CD8-positive, alpha-beta memory T cell (primary cell): ENCODE measurements around the gene OSBPL10. TPM values are rescaled to one million over a fixed set of nuclear protein-coding genes. Genes with fewer than 3 reads are reported as not detected.

Experiments used
- CTCF ChIA-PET: fragments of 350-600 bp; sonication (Branson Sonifier 250); formaldehyde crosslinking; loops from one replicate; lab custom pipeline; 2021; ENCODE audit warnings: antibody characterized with exemption; lab: Charles Lee
- POLR2A ChIA-PET: fragments of 350-600 bp; sonication (Branson Sonifier 250); formaldehyde crosslinking; loops from one replicate; lab custom pipeline; 2021; ENCODE audit warnings: antibody characterized with exemption; lab: Charles Lee
- DNase-seq, 5 donors: peaks; one replicate each; pipeline versions ENCODE4 v3.0.0 to v3.0.0-alpha.2; 2020 to 2022; ENCODE audit warnings: mixed read lengths in 1 of 5
- H3K27ac ChIP-seq: one replicate; pipeline ENCODE4 v1.7.0; 2013; ENCODE audit warnings: low read depth, mild to moderate bottlenecking, low read length, moderate library complexity
- H3K27me3 ChIP-seq: 2 replicates; pipeline ENCODE4 v1.7.0; 2013; ENCODE audit warnings: low read length, mild to moderate bottlenecking; ENCODE audit not compliant: insufficient read depth, poor library complexity, severe bottlenecking
- H3K36me3 ChIP-seq: 2 replicates; pipeline ENCODE4 v1.7.0; 2013; ENCODE audit warnings: mild to moderate bottlenecking, low read length, moderate library complexity; ENCODE audit not compliant: insufficient read depth
- H3K4me1 ChIP-seq: 2 replicates; pipeline ENCODE4 v1.7.0; 2013; ENCODE audit warnings: mild to moderate bottlenecking, low read length, moderate library complexity; ENCODE audit not compliant: insufficient read depth
- H3K4me3 ChIP-seq: 2 replicates; pipeline ENCODE4 v1.7.0; 2013; ENCODE audit warnings: mild to moderate bottlenecking, low read length
- H3K9me3 ChIP-seq: 2 replicates; pipeline ENCODE4 v1.7.0; 2013; ENCODE audit warnings: mild to moderate bottlenecking, low read length
- H3K27ac Mint-ChIP-seq, 8 donors: one replicate each; pipeline ENCODE4 v1.8.0; 2020 to 2021; ENCODE audit warnings: mixed read lengths in 8 of 8, mild to moderate bottlenecking in 6 of 8, inconsistent platforms in 3 of 8, moderate library complexity in 3 of 8
- H3K27me3 Mint-ChIP-seq, 2 donors: one replicate each; pipeline ENCODE4 v1.8.0; 2020 to 2021; ENCODE audit warnings: mixed read lengths in 2 of 2, mild to moderate bottlenecking in 1 of 2, moderate library complexity in 1 of 2
- H3K36me3 Mint-ChIP-seq, 3 donors: one replicate each; pipeline ENCODE4 v1.8.0; 2020 to 2021; ENCODE audit warnings: mixed read lengths in 3 of 3, inconsistent platforms in 1 of 3, mild to moderate bottlenecking in 1 of 3
- H3K4me1 Mint-ChIP-seq, 3 donors: one replicate each; pipeline ENCODE4 v1.8.0; 2020 to 2021; ENCODE audit warnings: mixed read lengths in 3 of 3, inconsistent platforms in 1 of 3, mild to moderate bottlenecking in 1 of 3
- H3K4me3 Mint-ChIP-seq, 7 donors: one replicate each; pipeline ENCODE4 v1.8.0; 2020 to 2021; ENCODE audit warnings: mixed read lengths in 7 of 7, mild to moderate bottlenecking in 6 of 7, moderate library complexity in 4 of 7, inconsistent platforms in 2 of 7
- H3K9me3 Mint-ChIP-seq, 5 donors: one replicate each; pipeline ENCODE4 v1.8.0; 2020 to 2022; ENCODE audit warnings: mixed read lengths in 5 of 5, mild to moderate bottlenecking in 3 of 5, moderate library complexity in 2 of 5, inconsistent platforms in 1 of 5
- polyA plus RNA-seq: library from polyadenylated mRNA; unstranded; fragments of 300-500 nt; fragmentation: Illumina TruSeq; gene quantifications from one replicate; pipeline ENCODE4 v1.2.3, GENCODE V29; 2021
- total RNA-seq, 2 experiments: library from RNA; stranded (reverse); gene quantifications; one replicate each; pipeline ENCODE4 v1.2.3, GENCODE V29; 2021

Gene OSBPL10
- total and polyA plus RNA-seq, 3 experiments from 2014 or later, result 0.12 to 3.0 (median 2.6) TPM

- no peak overlapping the region for H3K27ac ChIP-seq
- Mint-ChIP-seq H3K27me3 (no peaks in the 10 kb centered on the region), H3K9me3 (no peaks in the 10 kb centered on the region), H3K27ac (peak overlapping the region in 3 of 8 donors; percentile 12 to 75 (median 27)), H3K4me1 (peaks cover 9 to 32% (median 9%) of the 10 kb centered on the region in 3 donors), H3K4me3 (no peak overlapping the region), H3K36me3 (peaks cover 28 to 91% (median 47%) of the 10 kb centered on the region in 3 donors)
- H3K9me3 ChIP-seq, result no peaks in the 10 kb centered on the region
- DNase-seq, result no peak
- ChIA-PET POLR2A (no interaction called here), CTCF (no interaction called here)
- no peaks in the 10 kb centered on the region for H3K27me3 ChIP-seq
- H3K4me3 ChIP-seq, result no peak overlapping the region
- H3K4me1 ChIP-seq, result peaks cover 5% of the 10 kb centered on the region
- H3K36me3 ChIP-seq, result peaks cover 17% of the 10 kb centered on the region
These were observed 352.0 kb downstream of the OSBPL10 start for GRCh38 chr3:31629054-31629453.

- H3K9me3 Mint-ChIP-seq, result no peaks in the 10 kb centered on the region
- H3K36me3 Mint-ChIP-seq, result peaks cover 30 to 92% (median 42%) of the 10 kb centered on the region in 3 donors
- no peak overlapping the region for H3K27ac Mint-ChIP-seq
- H3K4me3 Mint-ChIP-seq, result no peak overlapping the region
- H3K27me3 ChIP-seq, result no peaks in the 10 kb centered on the region
- no peak overlapping the region for H3K27ac ChIP-seq
- peaks cover 22 to 43% (median 24%) of the 10 kb centered on the region in 3 donors for H3K4me1 Mint-ChIP-seq
- no peak for DNase-seq
- H3K9me3 ChIP-seq, result no peaks in the 10 kb centered on the region
- H3K4me1 ChIP-seq, result no peaks in the 10 kb centered on the region
- H3K36me3 ChIP-seq, result peaks cover 12% of the 10 kb centered on the region
- ChIA-PET POLR2A (interaction anchor here (0.6 kb wide), 1 partner anchor 163 kb away, joined by 3 read pairs; no protein-coding TSS in a partner anchor), CTCF (no interaction called here)
- no peaks in the 10 kb centered on the region for H3K27me3 Mint-ChIP-seq
- H3K4me3 ChIP-seq, result no peak overlapping the region
These were observed 355.7 kb downstream of the OSBPL10 start for GRCh38 chr3:31625358-31625757.

GRCh38 chr3:31624083-31624709 is 356.9 kb downstream of the OSBPL10 start:
- H3K9me3 Mint-ChIP-seq, result no peaks in the 10 kb centered on the region
- ChIA-PET POLR2A (no interaction called here), CTCF (interaction anchor here (0.8 kb wide), 1 partner anchor 92 kb away, joined by 3 read pairs; the partner anchor contains the start of gene STT3B)
- no peak overlapping the region for H3K4me3 Mint-ChIP-seq
- H3K36me3 Mint-ChIP-seq, result peaks cover 21 to 88% (median 35%) of the 10 kb centered on the region in 3 donors
- Histone ChIP-seq H3K27me3 (no peaks in the 10 kb centered on the region), H3K9me3 (no peaks in the 10 kb centered on the region), H3K27ac (no peak overlapping the region), H3K4me1 (no peaks in the 10 kb centered on the region), H3K4me3 (no peak overlapping the region), H3K36me3 (peaks cover 10% of the 10 kb centered on the region)
- H3K27ac Mint-ChIP-seq, result peak overlapping the region in 3 of 8 donors; percentile 10 to 55 (median 54)
- peaks cover 20 to 37% (median 26%) of the 10 kb centered on the region in 3 donors for H3K4me1 Mint-ChIP-seq
- DNase-seq, result no peak
- no peaks in the 10 kb centered on the region for H3K27me3 Mint-ChIP-seq

GRCh38 chr3:31622636-31623288 is 358.3 kb downstream of the OSBPL10 start:
- no peak for DNase-seq
- Mint-ChIP-seq H3K4me3 (no peak overlapping the region), H3K27ac (peak overlapping the region in 3 of 8 donors; percentile 6 to 83 (median 75)), H3K36me3 (peaks cover 21 to 87% (median 35%) of the 10 kb centered on the region in 3 donors), H3K27me3 (no peaks in the 10 kb centered on the region), H3K9me3 (no peaks in the 10 kb centered on the region), H3K4me1 (peaks cover 19 to 37% (median 26%) of the 10 kb centered on the region in 3 donors)
- no peak overlapping the region for H3K4me3 ChIP-seq
- H3K4me1 ChIP-seq, result no peaks in the 10 kb centered on the region
- H3K27me3 ChIP-seq, result no peaks in the 10 kb centered on the region
- H3K36me3 ChIP-seq, result peaks cover 10% of the 10 kb centered on the region
- POLR2A ChIA-PET, result no interaction called here
- no peak overlapping the region for H3K27ac ChIP-seq
- CTCF ChIA-PET, result no interaction called here
- no peaks in the 10 kb centered on the region for H3K9me3 ChIP-seq

GRCh38 chr3:31621314-31621713 is 359.7 kb downstream of the OSBPL10 start:
- H3K4me3 ChIP-seq, result no peak overlapping the region
- H3K27ac ChIP-seq, result no peak overlapping the region
- no peaks in the 10 kb centered on the region for H3K9me3 Mint-ChIP-seq
- H3K27me3 ChIP-seq, result no peaks in the 10 kb centered on the region
- H3K36me3 Mint-ChIP-seq, result peaks cover 14 to 86% (median 23%) of the 10 kb centered on the region in 3 donors
- no peak overlapping the region for H3K4me3 Mint-ChIP-seq
- DNase-seq, result no peak
- CTCF ChIA-PET, result no interaction called here
- POLR2A ChIA-PET, result no interaction called here
- no peaks in the 10 kb centered on the region for H3K27me3 Mint-ChIP-seq
- no peaks in the 10 kb centered on the region for H3K9me3 ChIP-seq
- H3K4me1 Mint-ChIP-seq, result peaks cover 26 to 46% (median 36%) of the 10 kb centered on the region in 3 donors
- no peaks in the 10 kb centered on the region for H3K4me1 ChIP-seq
- H3K27ac Mint-ChIP-seq, result peak overlapping the region in 2 of 8 donors; percentile 27 to 73
- H3K36me3 ChIP-seq, result peaks cover 10% of the 10 kb centered on the region

- no peaks in the 10 kb centered on the region for H3K9me3 ChIP-seq
- ChIA-PET CTCF (no interaction called here), POLR2A (no interaction called here)
- Mint-ChIP-seq H3K27ac (peak overlapping the region in 3 of 8 donors; percentile 15 to 73 (median 27)), H3K4me1 (peaks cover 30 to 51% (median 42%) of the 10 kb centered on the region in 3 donors), H3K9me3 (no peaks in the 10 kb centered on the region), H3K36me3 (peaks cover 7 to 85% (median 18%) of the 10 kb centered on the region in 3 donors), H3K27me3 (no peaks in the 10 kb centered on the region), H3K4me3 (no peak overlapping the region)
- no peak for DNase-seq
- H3K36me3 ChIP-seq, result peaks cover 10% of the 10 kb centered on the region
- no peaks in the 10 kb centered on the region for H3K27me3 ChIP-seq
- no peak overlapping the region for H3K4me3 ChIP-seq
- H3K4me1 ChIP-seq, result no peaks in the 10 kb centered on the region
- no peak overlapping the region for H3K27ac ChIP-seq
These were observed 360.4 kb downstream of the OSBPL10 start for GRCh38 chr3:31620656-31621055.

GRCh38 chr3:31616711-31617110 is 364.4 kb downstream of the OSBPL10 start:
- Mint-ChIP-seq H3K4me3 (no peak overlapping the region), H3K36me3 (peaks cover 5 to 61% (median 16%) of the 10 kb centered on the region in 3 donors), H3K27me3 (no peaks in the 10 kb centered on the region), H3K9me3 (no peaks in the 10 kb centered on the region), H3K27ac (no peak overlapping the region), H3K4me1 (peaks cover 48 to 68% (median 63%) of the 10 kb centered on the region in 3 donors)
- Histone ChIP-seq H3K4me1 (no peaks in the 10 kb centered on the region), H3K27ac (no peak overlapping the region), H3K4me3 (no peak overlapping the region), H3K36me3 (peaks cover 4% of the 10 kb centered on the region), H3K9me3 (no peaks in the 10 kb centered on the region), H3K27me3 (no peaks in the 10 kb centered on the region)
- no peak for DNase-seq
- ChIA-PET CTCF (no interaction called here), POLR2A (interaction anchor here (0.6 kb wide), 2 partner anchors 8 to 969 kb away, joined by 3 to 5 read pairs; no protein-coding TSS in a partner anchor)
